ENCODE measurements around the gene FAF1. TPM values are rescaled to one million over a fixed set of nuclear protein-coding genes. Genes with fewer than 3 reads are reported as not detected.

The FAF1 gene
- total and polyA plus RNA-seq, 2 donors (not counting 3 experiments of a cell fraction or from before 2014, with no cell fraction given): 9.0 to 57.6 TPM

- DNase-seq (ENCODE audit: low read depth, low spot score) (no peak), FAIRE-seq (no peak)
- intact Hi-C loops (cut with micrococcal nuclease) (no loop called here), dilution Hi-C loops (cut with MboI; ENCODE audit: extremely low pct_ligation_motif_present, low sequenced_read_pairs) (no loop called here)
- no peaks in the 10 kb centered on the region for H3K9me3 ChIP-seq (replicated peaks; ENCODE audit: control insufficient read depth, insufficient read depth, low read length)
- H3K4me2 ChIP-seq (ENCODE audit: insufficient read depth, low read length): no peak overlapping the region
- H3K27me3 ChIP-seq (ENCODE audit: control insufficient read depth in 2 of 2, insufficient read depth in 2 of 2, low read length in 2 of 2): no peaks in the 10 kb centered on the region
- H3K9me1 ChIP-seq (replicated peaks; ENCODE audit: control insufficient read depth, extremely low read depth, insufficient read depth, low read length): no peaks in the 10 kb centered on the region
- no peaks in the 10 kb centered on the region for H3K79me2 ChIP-seq (ENCODE audit: control insufficient read depth, insufficient read depth, low read length)
- no TSS peak for BruUV-seq (replicated peaks)
- H2AFZ ChIP-seq (ENCODE audit: low read depth, low read length): no peak overlapping the region
- no peaks in the 10 kb centered on the region for H3K4me1 ChIP-seq (ENCODE audit: control insufficient read depth, extremely low read depth, insufficient read depth, low read length)
- H3K36me3 ChIP-seq (ENCODE audit: control insufficient read depth in 2 of 2, extremely low read depth in 1 of 2, insufficient read depth in 2 of 2, low read length in 2 of 2): no peaks in the 10 kb centered on the region
- CTCF ChIA-PET: no interaction called here
- no peak overlapping the region for H3K9ac ChIP-seq (replicated peaks; ENCODE audit: extremely low read depth, insufficient read depth, low read length)
- H3K27ac ChIP-seq (ENCODE audit: insufficient read depth, low read depth, low read length): no peak overlapping the region
- H3K4me3 ChIP-seq (replicated peaks in 1 of 3; ENCODE audit: insufficient read depth in 1 of 3, low read depth in 1 of 3, low read length in 3 of 3): no peak overlapping the region
- no peak for TF ChIP-seq POLR2AphosphoS5 (IDR thresholded peaks at IDR 0.05; ENCODE audit: insufficient read depth, low read depth, low read length)
- TF ChIP-seq CTCF (IDR thresholded peaks at IDR 0.05; ENCODE audit: extremely low read depth in 1 of 2, insufficient read depth in 1 of 2, low read depth in 1 of 2, low read length in 2 of 2): no peak
- no peak for TF ChIP-seq GATA2 (IDR thresholded peaks at IDR 0.05; ENCODE audit: insufficient read depth, insufficient read length, low read depth, low read length)
- TF ChIP-seq FOS (IDR thresholded peaks at IDR 0.05; ENCODE audit: borderline replicate concordance, insufficient read depth, low read length): no peak
- no peak for TF ChIP-seq MYC (IDR thresholded peaks at IDR 0.05; ENCODE audit: low read depth, low read length)
- TF ChIP-seq POLR2A (IDR thresholded peaks at IDR 0.05; ENCODE audit: low read depth, low read length): no peak
- TF ChIP-seq JUN (IDR thresholded peaks at IDR 0.05; ENCODE audit: borderline replicate concordance, insufficient read depth, insufficient read length, low read depth): no peak
- TF ChIP-seq EZH2 (IDR thresholded peaks at IDR 0.05; ENCODE audit: borderline replicate concordance, low read depth, low read length, severe bottlenecking): no peak
- TF ChIP-seq MAX (IDR thresholded peaks at IDR 0.05; ENCODE audit: insufficient read depth, insufficient read length): no peak
- POLR2A ChIA-PET: no interaction called here
- H4K20me1 ChIP-seq (replicated peaks; ENCODE audit: control insufficient read depth, extremely low read depth, insufficient read depth, low read length): no peaks in the 10 kb centered on the region
Measured at GRCh38 chr1:50996083-50996482, 36.0 kb upstream of the FAF1 start.
